Brain pericyte (primary cell): ENCODE data around the gene SPP1.
"Not testable (repeated sequence)": the region's sequence is repeated elsewhere in the genome, so short reads cannot be mapped to it uniquely, and the experiment has no call there.

Experiments
- DNase-seq: peaks from one replicate; pipeline ENCODE4 v3.0.0-alpha.2; 2012; ENCODE audit warnings: low read depth, low spot score

Gene SPP1

GRCh38 chr4:87975466-87975865 lies at the start of gene SPP1:
TSS of gene SPP1 (plus strand) at chr4:87975714. CDS start at chr4:87976896, 1,182 bp downstream.
- no peak for DNase-seq

- no peak for DNase-seq
These were observed 48.9 kb upstream of the SPP1 start for GRCh38 chr4:87926554-87927098.

GRCh38 chr4:87930629-87931028 lies 44.9 kb upstream of the SPP1 start:
- no peak for DNase-seq

GRCh38 chr4:87931932-87932331 lies 43.6 kb upstream of the SPP1 start:
- no peak for DNase-seq

GRCh38 chr4:87932718-87933141 lies 42.8 kb upstream of the SPP1 start:
- no peak for DNase-seq

GRCh38 chr4:87933337-87933736 lies 42.2 kb upstream of the SPP1 start:
- DNase-seq, result no peak

- no peak for DNase-seq
These were observed 41.3 kb upstream of the SPP1 start for GRCh38 chr4:87934157-87934704.

- no peak for DNase-seq
These were observed 40.5 kb upstream of the SPP1 start for GRCh38 chr4:87934973-87935372.

- DNase-seq, result not testable (repeated sequence)
These were observed 39.6 kb upstream of the SPP1 start for GRCh38 chr4:87935954-87936353.

- no peak for DNase-seq
These were observed 38.0 kb upstream of the SPP1 start for GRCh38 chr4:87937523-87937922.

GRCh38 chr4:87938746-87939145 lies 36.8 kb upstream of the SPP1 start:
- DNase-seq, result no peak

GRCh38 chr4:87939978-87940690 lies 35.4 kb upstream of the SPP1 start:
- no peak for DNase-seq

- DNase-seq, result not testable (repeated sequence)
These were observed 34.7 kb upstream of the SPP1 start for GRCh38 chr4:87940809-87941208.

- DNase-seq, result no peak
These were observed 33.7 kb upstream of the SPP1 start for GRCh38 chr4:87941537-87942392.

- no peak for DNase-seq
These were observed 31.8 kb upstream of the SPP1 start for GRCh38 chr4:87943660-87944149.

GRCh38 chr4:87944967-87945366 lies 30.5 kb upstream of the SPP1 start:
- no peak for DNase-seq

GRCh38 chr4:87946766-87947165 lies 28.7 kb upstream of the SPP1 start:
- DNase-seq, result no peak

- no peak for DNase-seq
These were observed 27.9 kb upstream of the SPP1 start for GRCh38 chr4:87947381-87948160.

GRCh38 chr4:87949961-87950360 lies 25.6 kb upstream of the SPP1 start:
- DNase-seq, result no peak

GRCh38 chr4:87950493-87950892 lies 25.0 kb upstream of the SPP1 start:
- DNase-seq, result no peak

GRCh38 chr4:87950936-87951511 lies 24.5 kb upstream of the SPP1 start:
- no peak for DNase-seq
